SK-N-SH treated with all-trans-retinoic acid at 6 μM for 48 hours (cell line): ENCODE data around the gene PDGFRB.

Experiments
- ARNTL ChIP-seq: fragments of 450-650 bp; formaldehyde crosslinking; IDR thresholded peaks from 2 replicates; pipeline ENCODE4 v1.5.0; 2020; ENCODE audit warnings: low read depth, mild to moderate bottlenecking, moderate library complexity, borderline replicate concordance
- PATZ1 ChIP-seq: fragments of 250-450 bp; sonication (Bioruptor Pico); IDR thresholded peaks from 2 replicates; pipeline ENCODE4 v1.8.0; 2020; ENCODE audit warnings: mild to moderate bottlenecking, moderate library complexity, borderline replicate concordance
- PPARA ChIP-seq: fragments of 250-450 bp; sonication (Bioruptor Pico); IDR thresholded peaks from 2 replicates; pipeline ENCODE4 v1.5.0; 2020; ENCODE audit warnings: mild to moderate bottlenecking, borderline replicate concordance
- ZC3H10 ChIP-seq: fragments of 250-450 bp; sonication (Bioruptor Pico); IDR thresholded peaks from 2 replicates; pipeline ENCODE4 v1.5.1; 2021; ENCODE audit warnings: mild to moderate bottlenecking, moderate library complexity

- TF ChIP-seq ARNTL (CRISPR knock-in tag) (no peak), ZC3H10 (CRISPR knock-in tag) (no peak), PATZ1 (no peak), PPARA (CRISPR knock-in tag) (no peak)
Measured at GRCh38 chr5:150126921-150127265, 28.8 kb downstream of the PDGFRB start.
